Spleen (tissue), 7 donors: Measurements from ENCODE around the gene CHRDL2.

Experiments
- CTCF ChIP-seq, 11 experiments: fragments of 200-600 bp in 7 of 11; fragments of 450-650 bp in 4 of 11; sonication (generic) in 4 of 11; IDR thresholded peaks in 8 of 11; conservative IDR thresholded peaks in 3 of 11; 1 replicate in 7 of 11; 2 replicates in 4 of 11; pipeline versions ENCODE4 v1.4.0 to v1.8.0; 2016 to 2021; ENCODE audit warnings: antibody characterized with exemption in 11 of 11, inconsistent platforms in 4 of 11, mild to moderate bottlenecking in 1 of 11
- POLR2A ChIP-seq, 3 donors: fragments of 450-650 bp; IDR thresholded peaks; one replicate each; pipeline ENCODE4 v1.5.1; 2017; ENCODE audit warnings: antibody characterized with exemption in 3 of 3, mild to moderate bottlenecking in 1 of 3
- POLR2AphosphoS5 ChIP-seq, 3 donors: sonication (generic); formaldehyde crosslinking; IDR thresholded peaks; one replicate each; pipeline ENCODE4 v1.5.1; 2017; ENCODE audit warnings: antibody characterized with exemption in 3 of 3
- donor health status: DM: no; HTN: no; CAD: no; lungs with moderate emphysema.
- donor health status: DM: no; HTN: no; CAD: no.
- donor health status: DM: no; HTN: no; CAD: no.

GRCh38 chr11:74671520-74672196 is 59.6 kb downstream of the CHRDL2 start:
- TF ChIP-seq POLR2A (IDR thresholded peaks at IDR 0.05) (no peak), CTCF (IDR thresholded peaks at IDR 0.05 in 8 of 11, conservative IDR thresholded peaks at IDR 0.05 in 3 of 11) (no peak), POLR2AphosphoS5 (IDR thresholded peaks at IDR 0.05) (no peak)
